GM12878 (cell line): ENCODE data around the gene ABCD4.

Experiments used
- ATF2 ChIP-seq: IDR thresholded peaks from 2 replicates; pipeline ENCODE4 v1.6.1; 2012; ENCODE audit warnings: low read length, inconsistent platforms
- BRCA1 ChIP-seq: IDR thresholded peaks from 2 replicates; pipeline ENCODE4 v1.6.1; 2011; ENCODE audit warnings: low read depth, low read length, improper control_type of control experiment
- CTCF ChIP-seq, 3 experiments: IDR thresholded peaks in 2 of 3; conservative IDR thresholded peaks in 1 of 3; 2 replicates each; pipeline ENCODE4 v1.5.1; 2011; ENCODE audit warnings: low read depth in 3 of 3, low read length in 3 of 3, mild to moderate bottlenecking in 3 of 3, control low read depth in 2 of 3, moderate library complexity in 2 of 3, inconsistent platforms in 1 of 3, mixed read lengths in 1 of 3; ENCODE audit not compliant: control insufficient read depth in 2 of 3, insufficient read depth in 1 of 3; ENCODE audit errors: extremely low read depth in 1 of 3
- E2F4 ChIP-seq: IDR thresholded peaks from 2 replicates; pipeline ENCODE4 v1.6.1; 2012; ENCODE audit warnings: low read depth, low read length, improper control_type of control experiment
- EZH2 ChIP-seq: IDR thresholded peaks from 2 replicates; pipeline ENCODE4 v1.6.1; 2012; ENCODE audit warnings: low read depth, mild to moderate bottlenecking, control low read depth, inconsistent platforms, low read length, borderline replicate concordance; ENCODE audit not compliant: control insufficient read depth
- JUND ChIP-seq: IDR thresholded peaks from 2 replicates; pipeline ENCODE4 v1.6.1; 2012; ENCODE audit warnings: low read depth, mild to moderate bottlenecking, low read length, improper control_type of control experiment, moderate library complexity
- MXI1 ChIP-seq: fragments of 150-350 bp; IDR thresholded peaks from 2 replicates; pipeline ENCODE4 v1.6.1; 2011; ENCODE audit warnings: low read depth, mild to moderate bottlenecking, inconsistent platforms, low read length, improper control_type of control experiment
- POLR2A ChIP-seq: IDR thresholded peaks from 2 replicates; pipeline ENCODE4 v1.6.1; 2011; ENCODE audit warnings: low read depth, mild to moderate bottlenecking, low read length
- PRDM15 ChIP-seq: fragments of 450-650 bp; formaldehyde crosslinking; IDR thresholded peaks from 2 replicates; pipeline ENCODE4 v1.4.0; 2020; ENCODE audit warnings: mild to moderate bottlenecking, moderate library complexity
- REST ChIP-seq: IDR thresholded peaks from 2 replicates; pipeline ENCODE4 v1.6.1; 2012; ENCODE audit warnings: mild to moderate bottlenecking, low read depth, low read length
- SIN3A ChIP-seq: IDR thresholded peaks from 2 replicates; pipeline ENCODE4 v1.6.1; 2012; ENCODE audit warnings: low read depth, low read length, improper control_type of control experiment
- TCF3 ChIP-seq: IDR thresholded peaks from 2 replicates; pipeline ENCODE4 v1.6.1; 2012; ENCODE audit warnings: low read depth, mild to moderate bottlenecking, low read length, borderline replicate concordance; ENCODE audit not compliant: insufficient read depth
- USF2 ChIP-seq: IDR thresholded peaks from 2 replicates; pipeline ENCODE4 v1.6.1; 2011; ENCODE audit warnings: low read depth, low read length, improper control_type of control experiment, borderline replicate concordance
- ZBED1 ChIP-seq: IDR thresholded peaks from 2 replicates; pipeline ENCODE4 v1.6.1; 2016; ENCODE audit warnings: borderline replicate concordance

GRCh38 chr14:74265301-74265965 is 37.3 kb downstream of the ABCD4 start:
- TF ChIP-seq TCF3 (no peak), E2F4 (no peak), BRCA1 (no peak), MXI1 (no peak), ZBED1 (no peak), REST (no peak), CTCF (IDR thresholded peaks at IDR 0.05 in 2 of 3, conservative IDR thresholded peaks at IDR 0.05 in 1 of 3; ENCODE audit: control insufficient read depth in 2 of 3, extremely low read depth in 1 of 3, insufficient read depth in 1 of 3, low read depth in 3 of 3, low read length in 3 of 3) (no peak), EZH2 (no peak), JUND (no peak), PRDM15 (CRISPR knock-in tag) (no peak), ATF2 (no peak), USF2 (no peak), POLR2A (no peak), SIN3A (no peak)
